ENCODE data around the gene MGAT1.
A peak's percentile ranks its signal among the peaks of the same experiment; 100 is the strongest.

- TF ChIP-seq CTCF (IDR thresholded peaks at IDR 0.05 in 8 of 11, conservative IDR thresholded peaks at IDR 0.05 in 3 of 11) (no peak), POLR2A (IDR thresholded peaks at IDR 0.05) (peak in 1 of 3 donors; percentile 60), POLR2AphosphoS5 (IDR thresholded peaks at IDR 0.05) (peak in 2 of 3 donors; percentile 45 to 86)
Observed at GRCh38 chr5:180830253-180831138, 27.9 kb upstream of the MGAT1 start.

Measured in spleen (tissue), 7 donors.